Ovary (tissue), 3 donors: ENCODE data around the gene COL11A1.

Experiments
- EP300 ChIP-seq: sonication (generic); formaldehyde crosslinking; IDR thresholded peaks from one replicate; pipeline ENCODE4 v1.6.1; 2017; ENCODE audit warnings: antibody characterized with exemption
- POLR2A ChIP-seq: fragments of 450-650 bp; IDR thresholded peaks from one replicate; pipeline ENCODE4 v1.6.1; 2017; ENCODE audit warnings: antibody characterized with exemption, mild to moderate bottlenecking, moderate library complexity
- TF ChIP-seq, protein P1 (sequence below), 3 donors: fragments of 450-650 bp in 2 of 3; fragments of 200-600 bp in 1 of 3; IDR thresholded peaks; one replicate each; pipeline versions ENCODE4 v1.5.1 to v1.8.0; 2016 to 2022; ENCODE audit warnings: antibody characterized with exemption in 3 of 3, mild to moderate bottlenecking in 1 of 3
- donor health status: DM: no; HTN: no; CAD: no.

- TF ChIP-seq, protein P1, sequence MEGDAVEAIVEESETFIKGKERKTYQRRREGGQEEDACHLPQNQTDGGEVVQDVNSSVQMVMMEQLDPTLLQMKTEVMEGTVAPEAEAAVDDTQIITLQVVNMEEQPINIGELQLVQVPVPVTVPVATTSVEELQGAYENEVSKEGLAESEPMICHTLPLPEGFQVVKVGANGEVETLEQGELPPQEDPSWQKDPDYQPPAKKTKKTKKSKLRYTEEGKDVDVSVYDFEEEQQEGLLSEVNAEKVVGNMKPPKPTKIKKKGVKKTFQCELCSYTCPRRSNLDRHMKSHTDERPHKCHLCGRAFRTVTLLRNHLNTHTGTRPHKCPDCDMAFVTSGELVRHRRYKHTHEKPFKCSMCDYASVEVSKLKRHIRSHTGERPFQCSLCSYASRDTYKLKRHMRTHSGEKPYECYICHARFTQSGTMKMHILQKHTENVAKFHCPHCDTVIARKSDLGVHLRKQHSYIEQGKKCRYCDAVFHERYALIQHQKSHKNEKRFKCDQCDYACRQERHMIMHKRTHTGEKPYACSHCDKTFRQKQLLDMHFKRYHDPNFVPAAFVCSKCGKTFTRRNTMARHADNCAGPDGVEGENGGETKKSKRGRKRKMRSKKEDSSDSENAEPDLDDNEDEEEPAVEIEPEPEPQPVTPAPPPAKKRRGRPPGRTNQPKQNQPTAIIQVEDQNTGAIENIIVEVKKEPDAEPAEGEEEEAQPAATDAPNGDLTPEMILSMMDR (IDR thresholded peaks at IDR 0.05) = no peak
- TF ChIP-seq POLR2A = no peak
- no peak for TF ChIP-seq EP300
Observed at GRCh38 chr1:103025858-103026409, 82.4 kb downstream of the COL11A1 start.
